Superior temporal gyrus (tissue), 1 donor: Measurements from ENCODE around the gene GGACT.

Experiments used
- DNase-seq: peaks from one replicate; pipeline ENCODE4 v3.0.0-alpha.2; 2016; ENCODE audit errors: extremely low spot score

Gene GGACT

GRCh38 chr13:100513171-100513570 is 75.4 kb downstream of the GGACT start:
- no peak for DNase-seq

DNA sequence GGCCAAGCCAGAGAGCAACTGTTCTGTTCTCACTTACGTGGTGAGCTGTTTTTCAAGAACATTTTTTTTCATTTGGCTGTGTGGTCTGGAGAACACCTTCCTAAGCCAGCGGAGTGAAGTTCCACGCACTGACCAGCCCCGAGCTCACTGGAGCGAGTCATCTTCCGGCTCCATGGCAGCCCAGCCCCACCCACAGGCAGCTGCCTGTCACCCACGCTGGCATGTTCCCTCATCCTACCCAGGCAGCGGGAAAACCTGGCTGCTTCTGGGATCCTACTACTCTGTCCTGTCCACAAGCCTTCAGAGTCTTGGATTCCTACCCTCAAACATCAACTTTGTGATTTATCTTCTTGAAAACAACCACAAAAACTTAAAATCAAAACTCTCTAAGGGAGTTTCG is 76.2 kb downstream of the GGACT start:
- DNase-seq: no peak

DNA sequence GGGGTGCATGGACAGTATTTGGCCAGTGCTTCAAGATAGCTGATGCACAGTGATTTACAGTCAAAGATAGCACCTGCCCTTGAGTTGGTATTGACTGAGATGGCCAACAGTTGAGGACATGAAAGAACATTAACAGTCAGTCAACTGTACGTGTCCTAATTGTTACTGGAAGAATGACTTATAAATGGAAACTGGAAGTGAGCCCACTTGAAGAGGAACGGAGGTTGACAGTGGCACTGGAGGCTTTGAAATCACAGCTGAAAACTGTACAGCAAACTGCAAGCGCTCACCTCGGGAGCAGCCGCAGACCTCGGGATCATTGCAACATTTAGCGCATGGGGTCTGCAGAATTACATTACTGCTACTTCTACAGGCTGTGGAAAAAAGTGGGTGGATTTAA is 77.1 kb downstream of the GGACT start:
- DNase-seq: no peak

DNA sequence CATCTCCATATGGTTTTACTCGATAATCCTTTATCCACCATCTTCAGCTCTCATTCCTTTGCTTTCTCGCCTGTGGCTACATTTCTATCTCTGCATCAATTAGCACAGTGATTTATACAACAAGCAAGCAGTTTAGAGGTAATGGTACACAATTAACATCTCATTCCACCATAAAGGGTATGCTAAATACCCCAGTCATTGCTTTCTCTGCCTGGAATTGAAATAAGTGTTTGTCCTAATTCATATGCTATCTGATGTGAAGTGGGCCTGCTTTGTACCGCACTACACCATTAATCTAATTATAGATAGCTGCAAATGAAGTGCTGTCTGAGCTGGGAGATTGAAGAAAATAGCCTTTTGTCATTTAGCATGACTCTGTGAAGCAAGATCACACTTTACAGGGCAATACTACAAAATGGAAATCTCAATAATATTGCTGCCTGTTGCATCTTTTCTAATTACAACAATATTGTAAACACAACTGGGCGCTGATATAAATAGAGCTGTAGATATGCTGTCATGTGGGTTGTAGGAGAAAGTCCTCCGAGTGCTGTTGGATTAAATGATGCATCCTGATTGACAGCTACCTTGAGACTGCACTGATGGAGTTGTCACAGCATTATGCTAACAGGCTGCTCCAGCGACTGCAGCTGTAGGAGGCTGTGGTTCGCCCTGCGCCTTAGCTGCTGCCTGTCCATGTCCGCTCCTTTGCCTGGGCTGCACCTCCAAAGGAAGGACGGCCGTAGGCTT is 78.2 kb downstream of the GGACT start:
- no peak for DNase-seq

DNA sequence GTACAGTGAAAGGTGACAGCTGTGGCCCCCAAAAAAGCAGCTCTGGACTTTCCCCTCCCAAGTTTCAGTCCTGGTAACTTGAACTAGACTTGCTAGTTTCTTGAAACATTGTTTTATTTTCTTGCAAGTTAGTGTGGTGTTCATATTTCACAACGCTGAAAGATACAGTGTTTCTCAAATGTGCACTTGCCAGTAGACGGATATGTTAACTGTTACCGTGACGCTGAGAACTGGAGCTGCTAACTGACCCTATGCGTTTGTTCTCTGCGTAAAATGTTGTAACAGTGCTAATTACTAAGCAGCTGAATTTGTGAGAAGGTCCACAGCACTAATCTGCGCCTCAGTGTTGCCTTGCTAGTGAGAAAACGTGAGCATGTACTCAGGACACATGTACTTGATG is 79.6 kb downstream of the GGACT start:
- DNase-seq: no peak

DNA sequence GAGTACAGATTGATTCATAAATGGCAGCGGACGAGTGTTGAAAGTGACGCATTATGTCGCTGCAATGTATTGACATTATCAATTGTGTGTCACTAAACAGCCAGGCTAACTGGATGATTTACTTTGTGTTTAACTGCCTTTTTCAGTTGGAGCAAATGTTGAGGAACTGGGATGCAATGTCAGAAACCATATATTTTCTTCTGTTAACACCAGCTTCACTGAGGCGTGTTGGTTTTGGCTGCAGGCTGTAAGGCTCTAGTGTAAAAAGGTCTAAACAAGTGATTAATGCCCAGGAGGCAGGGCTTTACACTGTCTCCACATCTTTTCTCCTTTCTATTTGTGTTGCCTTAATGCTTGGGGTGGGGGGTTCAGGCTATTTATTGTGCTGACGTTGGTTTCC is 80.1 kb downstream of the GGACT start:
- no peak for DNase-seq

GRCh38 chr13:100506600-100507422 is 81.8 kb downstream of the GGACT start:
- no peak for DNase-seq

DNA sequence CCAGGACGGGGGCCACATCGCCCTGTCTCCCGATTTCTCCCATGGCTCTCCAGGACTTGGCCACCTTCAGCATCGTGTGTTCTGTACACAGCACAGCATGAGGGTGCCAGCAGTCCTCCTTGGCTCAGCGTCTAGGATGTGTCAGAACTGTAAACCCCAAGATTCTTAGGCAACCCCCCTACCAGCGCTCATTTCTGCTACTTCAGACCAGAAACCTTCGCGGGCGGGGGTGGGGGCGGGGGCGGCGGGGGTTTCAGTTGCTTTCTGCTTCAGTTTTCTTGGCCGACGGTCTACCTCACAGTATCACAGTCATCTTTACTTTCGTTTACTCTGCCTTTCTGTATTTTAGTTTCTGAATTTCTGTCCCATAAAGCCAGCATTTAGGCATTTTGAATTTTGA is 82.4 kb downstream of the GGACT start:
- DNase-seq: no peak

- no peak for DNase-seq
Observed at GRCh38 chr13:100503622-100504021, 85.0 kb downstream of the GGACT start.

DNA sequence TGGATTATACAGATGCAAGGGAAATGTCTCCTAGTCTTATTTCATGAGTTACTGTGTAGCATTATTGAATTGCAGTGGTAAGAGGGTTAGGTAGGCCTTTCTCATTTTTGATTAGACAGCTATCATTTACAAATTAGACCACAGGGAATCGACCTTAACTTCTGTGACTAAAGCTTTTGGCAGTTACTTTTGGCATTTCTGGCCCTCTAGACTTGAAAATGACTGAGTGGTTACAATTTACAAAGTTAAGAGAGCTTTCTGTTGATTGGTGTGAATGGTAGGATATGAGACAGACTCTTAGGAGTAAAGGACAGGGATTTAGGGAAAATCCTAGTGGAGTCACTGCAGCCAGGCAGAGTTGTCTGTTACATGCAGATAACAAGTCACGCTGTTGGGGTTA is 86.1 kb downstream of the GGACT start:
- DNase-seq: no peak

DNA sequence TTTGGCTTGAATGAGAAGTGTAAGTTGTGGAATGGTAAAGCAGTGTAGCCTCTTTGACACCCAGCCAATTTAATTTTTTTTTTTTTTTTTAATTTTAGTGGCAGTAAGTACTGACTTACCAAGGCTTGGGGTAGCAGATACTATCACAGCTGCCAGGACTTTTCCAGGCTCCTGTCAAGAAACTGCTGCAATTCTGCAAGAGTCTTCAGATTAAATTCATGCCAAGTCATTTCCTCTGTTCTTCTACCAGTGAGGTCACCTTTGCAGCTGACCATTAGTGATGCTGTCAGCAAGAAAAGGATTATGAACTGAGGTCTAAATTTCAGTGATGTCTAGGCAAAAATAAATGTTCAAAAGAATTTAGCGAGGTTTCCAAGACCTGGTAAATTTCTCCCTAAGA is 91.2 kb downstream of the GGACT start:
- DNase-seq: no peak

DNA sequence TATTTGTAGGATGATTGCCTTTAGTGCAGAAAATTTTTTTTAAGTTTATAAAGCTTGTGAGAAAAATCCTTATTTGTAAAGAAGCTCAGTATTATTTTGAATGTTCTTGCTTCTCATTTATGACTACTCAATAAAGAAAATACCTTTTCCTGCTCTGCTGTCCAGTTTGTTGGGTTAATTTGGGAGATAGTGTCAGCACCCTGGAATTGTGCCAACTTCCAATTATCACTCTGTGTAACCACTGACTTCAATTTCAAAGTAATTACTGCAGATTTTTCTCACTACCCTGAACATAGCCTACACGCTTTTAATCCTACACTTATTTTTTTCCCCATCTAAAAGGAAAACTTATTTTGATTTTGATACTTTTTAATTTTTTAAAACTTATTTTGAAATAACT is 93.1 kb downstream of the GGACT start:
- no peak for DNase-seq

DNA sequence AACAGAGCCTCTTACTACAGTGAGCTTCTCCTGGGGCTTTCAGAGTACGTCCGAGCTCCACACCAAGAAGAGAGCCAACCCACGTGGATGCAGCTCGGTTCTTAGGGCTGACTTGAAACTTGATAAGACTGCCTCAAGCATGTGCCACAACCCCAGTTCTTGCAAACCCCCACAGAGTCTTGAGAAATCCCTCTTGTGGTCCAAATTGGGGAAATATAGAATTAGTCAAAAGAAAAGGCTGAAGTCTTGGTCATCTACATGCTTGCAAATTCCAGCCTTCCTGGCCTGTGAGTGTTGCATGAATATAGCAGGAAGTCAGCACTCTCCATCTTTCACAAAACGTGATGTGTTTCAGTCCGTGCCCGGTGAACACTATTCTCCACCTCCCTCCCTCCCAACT is 95.2 kb downstream of the GGACT start:
- no peak for DNase-seq

DNA sequence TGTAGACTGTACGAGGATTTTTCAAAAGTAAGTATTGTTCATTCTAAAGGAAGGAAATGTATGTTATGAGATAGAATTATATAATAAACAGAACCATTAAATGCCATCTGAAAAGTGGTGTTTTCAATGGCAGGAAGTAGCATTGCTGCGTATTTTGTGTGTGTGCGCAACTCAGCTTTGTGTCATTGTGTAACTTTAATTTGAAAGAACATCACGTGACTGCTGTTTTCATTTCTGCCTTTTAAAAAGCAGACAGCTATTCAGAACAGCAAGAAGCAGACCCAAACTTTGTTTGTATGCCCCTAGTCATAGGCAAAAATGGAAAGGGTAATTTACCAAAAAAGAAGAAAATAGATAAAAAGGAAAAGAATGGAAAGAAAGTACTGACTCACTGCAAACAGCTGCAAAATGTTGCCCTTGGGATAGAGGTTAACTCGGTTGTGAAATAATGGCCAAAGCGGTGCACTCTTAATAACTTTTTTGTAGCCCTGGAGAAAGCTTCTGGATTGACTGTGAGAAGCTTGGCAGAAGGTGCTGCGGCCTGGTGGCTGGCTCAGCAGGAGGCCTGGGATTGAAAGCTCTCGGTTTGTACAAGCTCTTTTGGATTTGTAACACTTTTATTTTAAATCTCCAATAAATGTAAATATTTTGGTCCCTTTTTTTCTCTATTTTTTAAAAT is 97.3 kb downstream of the GGACT start:
- no peak for DNase-seq

DNA sequence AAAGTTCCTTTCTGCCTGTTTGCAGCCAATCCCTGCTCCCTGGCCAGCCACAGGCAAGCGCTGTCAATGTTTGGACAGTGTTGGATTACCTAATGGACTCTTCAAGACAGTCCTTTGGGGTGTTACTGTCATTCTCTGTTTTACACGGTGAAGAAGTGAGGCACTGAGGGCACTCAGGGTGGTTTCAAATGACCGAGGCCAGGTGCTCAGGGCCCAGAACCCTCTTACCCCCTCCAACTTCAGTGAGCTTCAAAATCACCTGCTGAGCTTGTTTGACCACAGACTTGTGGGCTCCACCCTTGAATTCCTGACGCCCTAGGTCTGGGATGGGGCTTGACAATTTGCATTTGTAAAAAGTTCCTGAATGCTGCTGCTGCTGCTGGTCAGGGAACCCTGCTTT is 97.9 kb downstream of the GGACT start:
- DNase-seq: no peak

DNA sequence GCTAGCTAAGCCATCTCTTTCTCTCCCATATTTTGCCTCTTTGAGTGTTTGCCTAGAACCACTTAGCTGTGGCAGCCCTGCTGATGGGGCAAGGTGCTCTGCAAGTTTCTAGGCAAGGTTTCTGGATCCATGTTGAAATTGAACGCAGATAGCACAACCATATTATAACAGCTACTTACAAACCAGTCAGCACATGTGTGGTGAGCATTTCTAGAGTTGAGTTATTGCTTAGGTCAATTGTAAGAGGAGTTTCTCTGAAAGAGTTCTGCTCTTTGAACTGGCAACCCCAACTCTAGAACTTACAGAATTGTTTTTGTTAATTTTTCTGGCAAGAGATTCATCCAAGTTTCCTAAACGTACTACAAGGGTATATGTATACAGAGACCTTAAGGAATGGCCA is 103.3 kb downstream of the GGACT start:
- no peak for DNase-seq

GRCh38 chr13:100484702-100485101 is 103.9 kb downstream of the GGACT start:
- DNase-seq: no peak

DNA sequence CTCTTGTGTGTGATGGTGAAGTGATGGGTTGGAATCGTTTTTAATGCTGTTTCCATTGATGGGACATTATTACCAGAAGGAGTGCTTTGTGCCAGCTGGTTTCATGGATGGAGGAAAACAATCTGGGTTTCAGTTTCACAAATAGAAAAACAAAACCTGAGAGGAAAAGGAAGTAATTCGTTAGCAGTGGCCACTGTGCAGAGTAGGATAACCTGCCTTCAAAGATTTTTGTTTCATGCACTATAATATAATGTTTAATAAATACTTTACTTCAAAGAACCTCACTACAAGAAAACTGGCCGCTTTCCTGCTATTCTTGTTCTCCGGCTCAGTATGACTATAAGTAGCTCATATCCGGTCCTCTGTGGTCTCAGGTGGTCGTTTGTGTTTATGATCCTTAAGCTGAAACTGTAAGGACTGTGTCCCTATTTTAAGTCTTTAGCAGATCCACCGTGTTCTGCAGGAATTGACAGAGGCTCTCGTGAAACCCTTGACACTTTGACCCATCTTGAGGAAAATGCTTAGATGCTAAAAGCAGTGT is 104.7 kb downstream of the GGACT start:
- no peak for DNase-seq

DNA sequence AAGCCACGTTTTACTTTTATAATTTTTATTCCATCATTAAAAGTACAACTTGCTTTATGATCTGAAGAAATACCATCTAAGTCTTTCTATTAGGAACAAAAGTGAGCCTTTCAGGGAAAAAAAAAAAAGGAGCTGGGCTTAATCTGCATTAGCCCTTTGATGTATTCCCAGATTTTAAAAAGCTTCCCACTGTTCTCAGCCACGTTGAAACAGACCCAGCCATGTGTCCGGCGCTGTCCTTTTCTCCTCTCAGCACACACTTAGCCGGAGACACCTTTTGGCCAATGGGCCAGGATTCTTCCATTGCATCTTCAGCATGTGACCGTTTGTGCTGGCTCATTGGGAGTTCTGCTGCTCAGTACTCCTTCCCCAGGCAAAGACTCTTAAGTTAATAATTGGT is 105.5 kb downstream of the GGACT start:
- DNase-seq: no peak

DNA sequence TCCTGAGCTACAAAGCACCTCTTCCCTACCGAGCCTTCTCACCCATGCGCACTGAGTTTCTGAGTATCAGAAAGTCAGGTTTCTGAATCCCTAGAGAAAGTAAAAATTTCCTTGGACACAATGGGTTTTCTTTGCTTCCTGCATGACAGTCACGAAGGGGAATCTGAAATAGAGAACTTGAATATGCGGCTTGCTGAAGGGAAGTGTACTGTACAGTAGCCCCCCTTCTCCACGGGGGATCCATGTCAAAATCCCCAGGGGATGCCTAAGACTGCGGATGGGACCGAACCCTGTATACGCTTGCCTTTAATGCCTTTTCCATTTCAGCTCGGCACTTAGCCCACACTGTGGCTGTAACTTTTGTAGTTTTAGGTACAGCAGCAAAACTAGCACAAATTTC is 107.9 kb downstream of the GGACT start:
- no peak for DNase-seq
